Measurements from ENCODE around the gene UBE2G2.
A peak's percentile ranks its signal among the peaks of the same experiment; 100 is the strongest.

The UBE2G2 gene

GRCh38 chr21:44792702-44793591 is 8.7 kb downstream of the UBE2G2 start:
- Histone ChIP-seq H3K27me3 (ENCODE audit: insufficient read depth, low read length, poor library complexity) (no peaks in the 10 kb centered on the region), H3K36me3 (ENCODE audit: insufficient read depth, low read length) (peaks cover 42% of the 10 kb centered on the region)

GRCh38 chr21:44791993-44792392 is 9.6 kb downstream of the UBE2G2 start:
- DNase-seq (no peak), ATAC-seq (ENCODE audit: insufficient read depth, low read depth) (no peak)
- Histone ChIP-seq H2AFZ (ENCODE audit: low read depth, low read length) (no peak overlapping the region), H3K9me3 (ENCODE audit: insufficient read depth, low read length, severe bottlenecking) (no peaks in the 10 kb centered on the region), H3K4me2 (ENCODE audit: insufficient read depth, low read length) (no peak overlapping the region), H3K4me3 (ENCODE audit: low read depth in 1 of 2, low read length in 2 of 2) (no peak overlapping the region), H3K4me1 (ENCODE audit: insufficient read depth, low read length) (peaks cover 2% of the 10 kb centered on the region; the same call in 1 of the 2 replicates), H3K79me2 (ENCODE audit: insufficient read depth, low read length) (peaks cover 95% of the 10 kb centered on the region), H4K20me1 (ENCODE audit: insufficient read depth, low read length) (peaks cover 63% of the 10 kb centered on the region), H3K9ac (ENCODE audit: low read depth, low read length) (no peak overlapping the region), H3K36me3 (ENCODE audit: insufficient read depth, low read length) (peaks cover 44% of the 10 kb centered on the region), H3K27me3 (ENCODE audit: insufficient read depth, low read length, poor library complexity) (no peaks in the 10 kb centered on the region), H3K27ac (ENCODE audit: low read length) (no peak overlapping the region)
- TF ChIP-seq EZH2 (IDR thresholded peaks at IDR 0.05; ENCODE audit: borderline replicate concordance, low read depth, low read length, severe bottlenecking), result no peak
- TF ChIP-seq CTCF (IDR thresholded peaks at IDR 0.05; ENCODE audit: borderline replicate concordance, extremely low read depth, low read length, poor library complexity, severe bottlenecking), result no peak

More at GRCh38 chr21:44792702-44793591, 8.7 kb downstream of the UBE2G2 start:
- H3K9me3 ChIP-seq (ENCODE audit: insufficient read depth, low read length, severe bottlenecking), result no peaks in the 10 kb centered on the region
- H3K79me2 ChIP-seq (ENCODE audit: insufficient read depth, low read length), result peaks cover 94% of the 10 kb centered on the region
- H3K4me3 ChIP-seq (ENCODE audit: low read depth in 1 of 2, low read length in 2 of 2), result no peak overlapping the region
- H4K20me1 ChIP-seq (ENCODE audit: insufficient read depth, low read length), result peaks cover 60% of the 10 kb centered on the region
- peak; percentile 55 for DNase-seq
- peak; percentile 83 for TF ChIP-seq CTCF (IDR thresholded peaks at IDR 0.05; ENCODE audit: borderline replicate concordance, extremely low read depth, low read length, poor library complexity, severe bottlenecking)
- TF ChIP-seq EZH2 (IDR thresholded peaks at IDR 0.05; ENCODE audit: borderline replicate concordance, low read depth, low read length, severe bottlenecking), result no peak
- no peak overlapping the region for H3K27ac ChIP-seq (ENCODE audit: low read length)
- peak; percentile 96 for ATAC-seq (ENCODE audit: insufficient read depth, low read depth)
- H3K9ac ChIP-seq (ENCODE audit: low read depth, low read length), result peak overlapping the region; percentile 2; the same call in 1 of the 2 replicates
- H3K4me1 ChIP-seq (ENCODE audit: insufficient read depth, low read length), result peaks cover 2% of the 10 kb centered on the region; the same call in 1 of the 2 replicates
- no peak overlapping the region for H3K4me2 ChIP-seq (ENCODE audit: insufficient read depth, low read length)
- no peak overlapping the region for H2AFZ ChIP-seq (ENCODE audit: low read depth, low read length)

- no peak for TF ChIP-seq EZH2 (IDR thresholded peaks at IDR 0.05; ENCODE audit: borderline replicate concordance, low read depth, low read length, severe bottlenecking)
- TF ChIP-seq CTCF (IDR thresholded peaks at IDR 0.05; ENCODE audit: borderline replicate concordance, extremely low read depth, low read length, poor library complexity, severe bottlenecking), result no peak
- Histone ChIP-seq H2AFZ (ENCODE audit: low read depth, low read length) (no peak overlapping the region), H3K4me2 (ENCODE audit: insufficient read depth, low read length) (no peak overlapping the region), H3K9me3 (ENCODE audit: insufficient read depth, low read length, severe bottlenecking) (no peaks in the 10 kb centered on the region), H3K4me1 (ENCODE audit: insufficient read depth, low read length) (0 out of 2 replicates have a peak, but pooled peaks cover 2% of the 10 kb centered on the region), H3K9ac (ENCODE audit: low read depth, low read length) (no peak overlapping the region), H3K36me3 (ENCODE audit: insufficient read depth, low read length) (peaks cover 44% of the 10 kb centered on the region), H4K20me1 (ENCODE audit: insufficient read depth, low read length) (peaks cover 58% of the 10 kb centered on the region), H3K27me3 (ENCODE audit: insufficient read depth, low read length, poor library complexity) (no peaks in the 10 kb centered on the region), H3K4me3 (ENCODE audit: low read depth in 1 of 2, low read length in 2 of 2) (no peak overlapping the region), H3K79me2 (ENCODE audit: insufficient read depth, low read length) (peaks cover 95% of the 10 kb centered on the region), H3K27ac (ENCODE audit: low read length) (no peak overlapping the region)
- DNase-seq, result no peak
- ATAC-seq (ENCODE audit: insufficient read depth, low read depth), result no peak
Measured at GRCh38 chr21:44791246-44791645, 10.4 kb downstream of the UBE2G2 start.
